Neuron (in vitro differentiated cells): ENCODE measurements around the gene CDH23.

Experiments
- H2AFZ ChIP-seq: one replicate; pipeline ENCODE4 v1.6.1; 2013; ENCODE audit warnings: low read depth, mild to moderate bottlenecking, inconsistent platforms, low read length, moderate library complexity
- H3K27me3 ChIP-seq: one replicate; pipeline ENCODE4 v1.6.1; 2013; ENCODE audit warnings: low read length; ENCODE audit not compliant: insufficient read depth
- H3K36me3 ChIP-seq: one replicate; pipeline ENCODE4 v1.6.1; 2013; ENCODE audit warnings: low read length; ENCODE audit not compliant: insufficient read depth
- H3K4me1 ChIP-seq: one replicate; pipeline ENCODE4 v1.6.1; 2013; ENCODE audit warnings: low read length; ENCODE audit not compliant: insufficient read depth
- H3K4me3 ChIP-seq: 2 replicates; pipeline ENCODE4 v1.5.1; 2013; ENCODE audit warnings: mild to moderate bottlenecking, low read length, moderate library complexity
- H3K9me3 ChIP-seq: one replicate; pipeline ENCODE4 v1.6.1; 2013; ENCODE audit warnings: low read length

CDH23 gene

DNA sequence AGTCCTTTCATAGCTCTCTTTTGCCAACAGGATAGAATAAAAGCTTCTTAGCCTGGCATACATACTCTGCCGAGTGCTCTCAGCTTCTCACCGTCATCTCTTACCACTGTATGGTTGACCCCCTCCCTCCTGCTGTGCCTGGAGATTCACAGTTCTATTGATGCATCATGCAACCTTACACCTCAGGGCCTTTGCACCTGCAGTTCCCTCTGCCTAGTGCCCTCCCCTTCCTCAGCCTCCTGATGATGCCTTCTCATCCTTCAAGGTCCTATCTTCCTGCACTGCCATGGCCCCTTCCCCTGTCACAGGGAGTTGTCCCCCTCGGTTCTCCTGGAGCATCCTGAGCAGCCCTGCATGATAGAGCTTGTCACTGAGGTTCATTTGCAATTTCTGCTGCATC is 81.5 kb downstream of the CDH23 start:
- peaks cover 26% of the 10 kb centered on the region for H3K27me3 ChIP-seq
- no peak overlapping the region for H3K4me3 ChIP-seq
- H3K4me1 ChIP-seq = no peaks in the 10 kb centered on the region
- no peak overlapping the region for H2AFZ ChIP-seq
- H3K36me3 ChIP-seq = no peaks in the 10 kb centered on the region
- H3K9me3 ChIP-seq = no peaks in the 10 kb centered on the region

DNA sequence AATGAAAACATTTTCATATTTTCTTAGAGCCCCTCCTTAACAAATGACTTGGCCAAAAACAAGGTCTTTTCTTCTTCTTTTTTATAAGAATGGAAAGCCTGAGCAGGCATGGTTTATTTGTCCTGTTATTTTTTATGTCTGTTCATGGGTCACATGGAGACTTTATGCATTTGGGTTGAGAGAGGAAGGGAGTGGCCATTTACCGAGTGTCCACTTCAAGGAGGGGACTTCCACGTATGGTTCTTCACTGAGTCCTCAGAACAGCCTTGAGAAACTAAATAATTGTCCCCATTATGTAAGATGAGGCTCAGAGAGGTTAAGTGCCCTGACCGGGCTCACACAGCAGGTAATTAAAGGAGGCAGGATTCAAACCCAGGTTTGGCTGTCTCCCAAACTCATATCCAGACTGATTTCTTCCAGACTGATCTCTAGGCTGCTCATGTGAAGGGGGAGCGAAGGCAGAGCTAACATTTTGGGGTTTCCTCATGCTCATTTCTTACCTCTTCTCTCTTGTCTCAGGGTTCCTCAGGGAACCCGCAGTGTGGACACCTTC is 82.2 kb downstream of the CDH23 start:
- no peaks in the 10 kb centered on the region for H3K36me3 ChIP-seq
- no peaks in the 10 kb centered on the region for H3K4me1 ChIP-seq
- H3K9me3 ChIP-seq = no peaks in the 10 kb centered on the region
- peaks cover 34% of the 10 kb centered on the region for H3K27me3 ChIP-seq
- no peak overlapping the region for H3K4me3 ChIP-seq
- no peak overlapping the region for H2AFZ ChIP-seq

DNA sequence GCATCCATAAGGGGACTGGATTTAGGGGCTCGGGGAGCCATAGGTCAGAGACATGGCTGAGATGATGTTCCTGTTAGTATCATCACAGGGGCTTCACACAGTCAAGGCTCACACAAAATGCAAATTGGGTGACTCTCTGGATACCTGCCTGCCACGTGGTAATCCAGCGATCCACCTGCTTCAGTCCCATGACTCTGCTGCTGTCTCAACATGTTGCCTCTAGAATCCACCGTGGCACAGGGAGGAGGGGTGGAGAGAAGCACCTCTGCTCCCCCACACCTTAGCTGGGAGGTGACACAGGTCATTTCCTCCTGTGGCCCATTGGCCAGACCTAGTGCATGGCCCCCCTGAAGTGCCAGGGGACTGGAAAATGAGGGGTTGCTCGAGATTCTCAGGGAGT is 83.1 kb downstream of the CDH23 start:
- H3K4me3 ChIP-seq = no peak overlapping the region
- peaks cover 39% of the 10 kb centered on the region for H3K27me3 ChIP-seq
- H2AFZ ChIP-seq = no peak overlapping the region
- H3K9me3 ChIP-seq = no peaks in the 10 kb centered on the region
- H3K36me3 ChIP-seq = no peaks in the 10 kb centered on the region
- no peaks in the 10 kb centered on the region for H3K4me1 ChIP-seq

DNA sequence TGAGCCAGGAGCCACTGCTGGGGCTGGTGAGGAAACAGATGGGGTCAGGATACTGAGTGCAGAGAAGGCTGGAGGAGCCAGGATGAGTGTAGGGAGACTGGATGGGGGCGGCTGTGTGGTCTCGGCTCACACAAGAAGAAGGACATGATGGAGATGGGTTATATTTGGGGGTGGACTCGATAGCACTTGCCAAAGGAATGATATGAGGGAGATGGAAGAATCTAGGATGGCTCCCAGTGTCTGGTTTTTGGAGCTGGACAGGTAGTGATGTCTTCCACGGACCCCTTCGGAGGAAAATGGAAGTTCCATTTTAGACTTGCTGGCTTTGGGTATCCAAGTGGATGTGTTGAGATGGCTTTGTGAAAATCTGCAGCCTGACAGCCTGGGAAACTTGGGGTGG is 83.9 kb downstream of the CDH23 start:
- Histone ChIP-seq H3K4me1 (no peaks in the 10 kb centered on the region), H3K9me3 (no peaks in the 10 kb centered on the region), H3K36me3 (no peaks in the 10 kb centered on the region), H3K27me3 (peaks cover 39% of the 10 kb centered on the region), H2AFZ (no peak overlapping the region), H3K4me3 (no peak overlapping the region)

DNA sequence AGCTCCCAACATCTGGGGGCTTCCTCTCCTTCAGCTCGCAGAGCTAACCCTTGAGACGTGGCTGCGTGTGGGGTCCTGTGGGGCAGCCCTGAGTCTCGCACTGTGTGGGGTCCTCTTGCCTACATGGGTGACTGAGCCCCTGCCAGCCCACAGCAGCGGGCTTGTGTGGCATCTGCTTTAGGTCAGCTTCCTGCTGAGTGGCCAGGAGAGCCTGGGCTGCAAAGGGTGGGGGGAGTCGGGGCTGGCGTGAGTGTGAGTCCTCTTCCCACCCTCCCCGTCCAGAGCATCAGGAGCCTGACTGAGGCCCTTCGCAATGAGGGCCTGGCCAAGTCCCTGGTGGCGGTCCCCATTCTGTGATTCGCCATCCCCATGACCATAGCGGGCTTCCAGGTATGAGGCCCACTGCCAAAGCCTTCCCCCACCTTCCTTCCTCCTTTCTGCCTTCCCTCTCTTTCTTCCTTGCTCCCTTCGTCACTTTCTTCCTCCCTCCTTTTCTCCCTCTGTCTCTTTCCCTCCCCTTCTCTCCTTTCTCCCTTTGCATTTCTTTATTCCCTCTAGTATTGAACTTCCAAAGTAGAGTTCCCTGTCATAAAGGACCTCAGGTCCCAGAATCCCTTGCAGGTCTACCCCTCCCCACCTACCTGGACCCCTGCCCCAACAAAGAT is 85.2 kb downstream of the CDH23 start:
- H3K4me3 ChIP-seq = no peak overlapping the region
- no peaks in the 10 kb centered on the region for H3K36me3 ChIP-seq
- no peak overlapping the region for H2AFZ ChIP-seq
- no peaks in the 10 kb centered on the region for H3K9me3 ChIP-seq
- no peaks in the 10 kb centered on the region for H3K4me1 ChIP-seq
- peaks cover 39% of the 10 kb centered on the region for H3K27me3 ChIP-seq

DNA sequence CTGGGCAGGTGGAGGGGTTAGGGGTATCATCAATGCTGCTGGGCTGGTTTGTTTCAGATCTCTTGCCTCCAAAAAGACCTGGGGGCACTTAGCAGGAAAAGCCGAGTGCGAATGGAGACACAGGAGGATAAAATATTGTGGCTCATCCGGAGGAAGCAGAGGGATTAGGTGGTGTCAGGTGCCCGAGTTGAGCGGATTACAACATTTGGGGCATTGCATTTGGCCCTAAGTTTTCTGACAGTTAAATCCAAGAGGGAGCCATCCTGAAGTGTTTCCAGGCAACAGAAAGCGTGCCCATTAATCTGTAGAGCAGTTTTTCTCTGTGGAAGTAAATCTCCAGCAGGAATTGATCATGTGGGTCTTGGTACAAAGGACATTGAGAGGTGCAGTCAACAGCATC is 85.9 kb downstream of the CDH23 start:
- Histone ChIP-seq H3K4me3 (no peak overlapping the region), H2AFZ (no peak overlapping the region), H3K27me3 (peaks cover 39% of the 10 kb centered on the region), H3K9me3 (no peaks in the 10 kb centered on the region), H3K36me3 (no peaks in the 10 kb centered on the region), H3K4me1 (no peaks in the 10 kb centered on the region)

DNA sequence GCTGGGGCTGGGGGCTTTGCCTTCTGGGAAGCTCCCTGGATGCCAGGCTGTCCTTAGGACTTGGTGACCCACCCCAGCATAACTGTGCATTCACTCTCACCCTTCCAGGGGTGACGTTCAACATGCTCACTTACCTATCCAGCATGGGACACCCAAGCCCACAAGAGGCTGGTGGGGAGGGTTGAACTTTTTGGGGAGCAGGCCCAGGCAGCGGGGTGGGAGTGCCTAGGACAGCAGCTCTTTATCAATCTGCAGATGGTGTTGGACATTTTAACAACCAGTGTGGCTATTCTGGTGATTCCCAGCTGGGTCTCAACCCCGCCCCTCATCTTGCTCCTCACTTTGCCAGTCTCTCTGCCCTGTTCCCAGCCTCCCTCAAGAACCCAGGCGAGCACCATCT is 86.4 kb downstream of the CDH23 start:
- Histone ChIP-seq H3K27me3 (peaks cover 39% of the 10 kb centered on the region), H3K36me3 (no peaks in the 10 kb centered on the region), H2AFZ (no peak overlapping the region), H3K4me3 (no peak overlapping the region), H3K9me3 (no peaks in the 10 kb centered on the region), H3K4me1 (no peaks in the 10 kb centered on the region)

DNA sequence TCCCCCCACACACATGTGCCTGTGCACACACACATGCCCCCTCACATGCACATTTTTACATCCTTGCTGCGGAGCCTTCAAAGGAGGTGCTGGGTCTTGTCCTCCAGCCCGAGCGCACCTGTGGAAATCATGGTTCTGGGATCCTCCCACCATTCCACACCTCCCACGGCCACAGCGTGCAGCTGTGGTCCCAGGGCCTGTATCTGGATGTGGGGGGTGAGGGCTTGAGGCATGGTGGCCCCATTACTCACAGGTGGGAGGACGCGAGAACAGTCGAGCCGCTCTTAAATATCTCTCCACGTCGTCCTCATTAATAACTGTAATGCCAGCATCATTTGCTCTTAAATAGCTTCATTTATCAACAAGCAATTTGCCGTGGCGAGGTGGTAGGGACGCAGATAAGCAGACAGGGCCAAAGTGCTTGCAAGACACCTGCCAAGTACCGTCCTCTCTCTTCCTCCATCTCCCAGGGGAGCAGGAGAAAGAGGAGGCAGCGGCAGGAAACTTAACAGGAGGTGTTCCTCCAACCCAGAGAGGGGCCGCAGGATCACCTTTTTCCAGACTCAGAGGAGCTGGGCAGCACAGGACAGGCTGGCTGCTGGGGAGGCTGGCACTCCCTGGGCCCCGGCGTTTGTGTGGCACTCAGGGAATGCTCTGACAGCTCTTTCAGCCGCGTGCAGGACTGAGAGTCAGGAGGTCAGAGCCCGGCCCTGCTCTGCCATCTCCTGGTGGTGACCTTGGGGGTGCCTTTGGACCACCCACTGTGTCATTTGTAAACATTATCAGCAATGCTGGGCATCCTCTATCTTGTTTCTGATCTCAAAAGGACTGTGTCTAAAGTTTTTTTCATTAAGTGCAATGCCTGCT is 87.4 kb downstream of the CDH23 start:
- Histone ChIP-seq H3K27me3 (peaks cover 36% of the 10 kb centered on the region), H2AFZ (no peak overlapping the region), H3K4me3 (no peak overlapping the region), H3K4me1 (no peaks in the 10 kb centered on the region), H3K9me3 (no peaks in the 10 kb centered on the region), H3K36me3 (no peaks in the 10 kb centered on the region)

DNA sequence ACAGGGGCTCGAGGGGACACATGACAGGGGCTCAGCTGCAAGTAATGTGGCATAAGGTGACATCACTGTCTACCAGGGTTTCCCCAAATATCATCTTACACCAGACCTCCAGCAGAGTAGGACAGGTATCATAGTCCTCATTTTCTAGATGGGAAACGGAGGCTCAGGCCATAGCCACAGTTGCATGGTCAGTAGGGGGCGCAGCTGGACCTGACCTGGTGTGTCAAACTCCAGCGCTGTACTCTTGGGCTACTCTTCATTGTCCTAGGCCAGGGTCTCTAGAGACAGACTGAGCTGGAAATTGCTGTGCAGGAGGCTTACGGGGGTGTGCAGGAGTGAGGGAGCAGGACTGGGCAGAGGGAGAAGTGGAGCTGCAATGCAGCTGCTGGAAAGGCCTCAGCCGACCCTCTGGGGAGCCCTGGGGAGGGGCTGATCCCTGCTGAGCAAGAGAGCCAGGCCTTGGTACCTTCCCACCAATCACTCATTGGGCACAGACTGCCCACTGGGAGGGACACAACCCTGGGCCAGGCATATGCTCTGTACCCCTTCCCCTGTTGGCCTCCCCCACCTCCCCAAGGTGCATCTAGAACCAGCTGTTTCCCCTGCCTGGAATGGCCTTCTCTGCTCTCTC is 89.9 kb downstream of the CDH23 start:
- Histone ChIP-seq H3K9me3 (no peaks in the 10 kb centered on the region), H3K36me3 (no peaks in the 10 kb centered on the region), H3K4me3 (no peak overlapping the region), H3K27me3 (peaks cover 19% of the 10 kb centered on the region), H3K4me1 (no peaks in the 10 kb centered on the region), H2AFZ (no peak overlapping the region)

DNA sequence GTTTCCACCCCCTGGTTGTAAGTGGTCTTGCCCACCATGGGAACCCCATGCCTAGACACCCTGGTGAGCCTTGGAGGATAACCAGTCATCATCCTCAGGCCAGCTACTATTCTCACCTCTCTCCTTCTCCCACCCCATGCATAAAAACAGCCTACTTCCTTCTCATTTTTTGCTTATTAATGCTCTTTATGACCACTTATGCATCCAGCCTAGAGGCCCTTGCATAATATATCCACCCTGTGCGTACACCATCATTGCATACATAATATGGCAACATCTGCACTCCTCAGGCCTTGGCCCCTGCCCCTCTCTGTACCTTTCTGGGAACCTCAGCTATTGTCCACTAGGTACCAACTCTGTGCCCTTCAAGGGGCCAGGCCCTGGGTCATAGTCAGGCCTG is 91.0 kb downstream of the CDH23 start:
- no peaks in the 10 kb centered on the region for H3K4me1 ChIP-seq
- no peaks in the 10 kb centered on the region for H3K9me3 ChIP-seq
- peaks cover 23% of the 10 kb centered on the region for H3K27me3 ChIP-seq
- H3K36me3 ChIP-seq = no peaks in the 10 kb centered on the region
- no peak overlapping the region for H2AFZ ChIP-seq
- H3K4me3 ChIP-seq = no peak overlapping the region

DNA sequence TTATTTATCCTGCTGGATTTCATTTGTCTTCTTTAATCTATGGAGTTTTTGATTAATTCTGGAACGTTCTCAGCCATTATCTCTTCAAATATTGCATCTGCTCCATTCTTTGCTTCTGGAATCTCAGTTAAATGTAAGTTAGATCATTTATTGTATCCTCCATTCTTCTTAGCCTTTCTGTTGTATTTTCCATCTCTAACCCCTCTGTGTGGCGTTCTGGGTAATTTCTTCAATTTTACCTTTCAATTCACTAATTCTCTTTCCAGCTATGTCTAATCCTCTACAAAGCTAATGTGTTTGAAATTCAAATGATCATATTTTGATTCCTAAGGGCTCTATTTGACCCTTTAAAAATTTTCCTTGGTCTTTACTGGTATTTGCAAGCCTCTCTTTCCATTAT is 92.4 kb downstream of the CDH23 start:
- Histone ChIP-seq H3K36me3 (no peaks in the 10 kb centered on the region), H2AFZ (no peak overlapping the region), H3K4me1 (no peaks in the 10 kb centered on the region), H3K9me3 (no peaks in the 10 kb centered on the region), H3K27me3 (peaks cover 9% of the 10 kb centered on the region), H3K4me3 (no peak overlapping the region)

DNA sequence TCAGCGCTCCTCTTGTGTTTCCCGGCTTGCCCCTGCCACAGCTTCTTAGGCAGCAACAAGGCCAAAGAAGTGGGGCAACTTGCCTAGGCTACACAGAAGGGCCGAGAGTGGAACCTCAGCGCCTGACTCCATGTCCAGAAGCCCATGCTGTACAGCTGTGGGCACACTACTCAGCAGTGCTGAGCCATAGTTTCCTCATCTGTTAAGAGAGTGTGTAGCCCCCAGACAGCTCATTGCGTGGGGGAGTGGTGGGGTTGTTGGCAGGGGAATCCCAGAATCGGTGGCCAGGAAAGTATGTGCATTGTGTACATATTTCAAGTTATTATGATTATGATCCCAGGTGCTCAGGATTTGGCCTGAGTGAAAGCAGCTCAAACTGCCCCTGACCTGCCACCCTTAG is 96.2 kb downstream of the CDH23 start:
- H3K9me3 ChIP-seq = no peaks in the 10 kb centered on the region
- H3K4me1 ChIP-seq = no peaks in the 10 kb centered on the region
- peaks cover 8% of the 10 kb centered on the region for H3K27me3 ChIP-seq
- no peak overlapping the region for H2AFZ ChIP-seq
- no peaks in the 10 kb centered on the region for H3K36me3 ChIP-seq
- no peak overlapping the region for H3K4me3 ChIP-seq

DNA sequence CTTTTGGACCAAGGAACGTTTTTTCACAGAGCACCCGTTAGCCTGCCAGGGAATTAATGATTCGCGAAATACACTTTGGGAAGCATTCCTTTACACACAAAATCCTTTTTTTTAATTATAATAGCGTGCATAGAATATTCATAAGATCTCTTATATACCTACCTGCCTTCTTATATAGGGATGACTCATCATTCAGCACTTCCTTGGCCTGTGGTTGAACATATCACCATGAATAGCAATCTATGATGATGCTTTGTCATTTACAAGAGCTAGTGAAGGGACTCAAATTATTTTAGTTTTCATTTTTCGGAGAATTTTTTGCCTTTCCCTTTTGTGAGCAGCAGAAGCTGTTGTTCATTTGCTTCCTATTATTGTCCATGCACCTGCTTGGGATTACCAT is 97.0 kb downstream of the CDH23 start:
- Histone ChIP-seq H3K27me3 (peaks cover 8% of the 10 kb centered on the region), H3K4me1 (no peaks in the 10 kb centered on the region), H3K4me3 (no peak overlapping the region), H3K36me3 (no peaks in the 10 kb centered on the region), H2AFZ (no peak overlapping the region), H3K9me3 (no peaks in the 10 kb centered on the region)
